ENCODE data around the gene HIC1. TPM values are rescaled to one million over a fixed set of nuclear protein-coding genes. Genes with fewer than 3 reads are reported as not detected.

HIC1 gene
- total RNA-seq, 2 experiments from 2014 or later = 0.19 to 0.32 TPM

DNA sequence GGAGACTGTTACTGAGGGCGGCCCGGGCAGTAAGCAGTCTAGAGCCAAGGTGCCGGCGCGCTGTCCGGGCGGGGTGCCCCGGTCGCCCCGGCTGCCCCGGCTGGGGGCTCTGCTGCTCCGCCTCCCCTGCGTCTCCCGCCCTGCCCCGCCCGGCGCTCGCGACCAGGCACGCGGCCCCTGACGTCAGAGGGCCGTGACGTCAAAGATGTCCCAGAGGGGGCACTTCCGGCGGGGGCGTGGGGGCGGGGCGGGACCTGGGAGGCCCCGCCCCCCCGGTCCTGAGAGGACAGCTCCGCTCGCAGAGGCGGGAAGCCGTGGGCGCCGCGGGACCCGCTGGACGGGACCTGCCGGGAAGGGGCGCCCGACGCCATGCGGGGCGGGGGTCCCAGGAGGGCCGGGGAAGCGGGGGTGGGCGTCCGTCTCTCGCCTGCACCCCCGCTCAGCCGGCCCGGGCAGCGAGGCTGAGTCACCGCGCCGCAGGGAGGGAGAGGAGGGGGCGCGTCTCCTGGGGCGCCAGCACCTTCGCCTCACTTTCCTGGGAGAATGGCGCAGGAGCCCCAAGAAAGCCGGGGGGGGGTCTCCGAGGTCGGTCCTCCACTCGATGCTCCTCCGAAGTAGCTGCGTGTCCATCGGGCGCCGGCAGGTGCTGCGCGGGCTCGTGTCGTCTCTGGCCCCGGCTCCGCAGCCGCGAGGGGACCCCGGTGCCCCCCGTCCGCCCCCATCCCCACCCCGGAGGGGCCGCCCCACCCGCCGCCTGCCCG is 4.4 kb upstream of the HIC1 start:
- POLR2A ChIA-PET = no interaction called here
- TF ChIP-seq, protein P1, sequence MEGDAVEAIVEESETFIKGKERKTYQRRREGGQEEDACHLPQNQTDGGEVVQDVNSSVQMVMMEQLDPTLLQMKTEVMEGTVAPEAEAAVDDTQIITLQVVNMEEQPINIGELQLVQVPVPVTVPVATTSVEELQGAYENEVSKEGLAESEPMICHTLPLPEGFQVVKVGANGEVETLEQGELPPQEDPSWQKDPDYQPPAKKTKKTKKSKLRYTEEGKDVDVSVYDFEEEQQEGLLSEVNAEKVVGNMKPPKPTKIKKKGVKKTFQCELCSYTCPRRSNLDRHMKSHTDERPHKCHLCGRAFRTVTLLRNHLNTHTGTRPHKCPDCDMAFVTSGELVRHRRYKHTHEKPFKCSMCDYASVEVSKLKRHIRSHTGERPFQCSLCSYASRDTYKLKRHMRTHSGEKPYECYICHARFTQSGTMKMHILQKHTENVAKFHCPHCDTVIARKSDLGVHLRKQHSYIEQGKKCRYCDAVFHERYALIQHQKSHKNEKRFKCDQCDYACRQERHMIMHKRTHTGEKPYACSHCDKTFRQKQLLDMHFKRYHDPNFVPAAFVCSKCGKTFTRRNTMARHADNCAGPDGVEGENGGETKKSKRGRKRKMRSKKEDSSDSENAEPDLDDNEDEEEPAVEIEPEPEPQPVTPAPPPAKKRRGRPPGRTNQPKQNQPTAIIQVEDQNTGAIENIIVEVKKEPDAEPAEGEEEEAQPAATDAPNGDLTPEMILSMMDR (conservative IDR thresholded peaks at IDR 0.05; ENCODE audit: low read length) = no peak
- no peak for TF ChIP-seq EZH2phosphoT487 (IDR thresholded peaks at IDR 0.05; ENCODE audit: borderline replicate concordance, low read depth, low read length)
- Histone ChIP-seq H3K9me3 (ENCODE audit: low read length) (no peaks in the 10 kb centered on the region), H3K4me2 (ENCODE audit: low read length) (peak overlapping the region; percentile 72), H3K36me3 (ENCODE audit: insufficient read depth, low read length) (no peaks in the 10 kb centered on the region), H3K4me3 (ENCODE audit: low read depth, low read length, poor library complexity, severe bottlenecking) (peak overlapping the region; percentile 63), H3K79me2 (ENCODE audit: insufficient read depth, low read depth, low read length) (no peaks in the 10 kb centered on the region), H3K4me1 (ENCODE audit: insufficient read depth, low read length, poor library complexity, severe bottlenecking) (peaks cover 26% of the 10 kb centered on the region), H3K9me2 (ENCODE audit: insufficient read depth, low read length) (no peaks in the 10 kb centered on the region), H2AFZ (ENCODE audit: low read length) (no peak overlapping the region), H3K27ac (ENCODE audit: low read depth, low read length, poor library complexity, severe bottlenecking) (no peak overlapping the region), H4K20me1 (ENCODE audit: insufficient read depth, low read length) (no peaks in the 10 kb centered on the region)
- CTCF ChIA-PET (ENCODE audit: unreplicated experiment) = interaction anchor here (0.6 kb wide), 2 partner anchors 18 to 1631 kb away, joined by 3 to 4 read pairs; no protein-coding TSS in a partner anchor
- BruUV-seq (replicated peaks) = no TSS peak
- DNase-seq (ENCODE audit: low spot score) = peak; percentile 37
- intact Hi-C loops (cut with micrococcal nuclease; ENCODE audit: unreplicated experiment) = loop anchor here (5.0 kb wide), 1 partner anchor 287 kb away; the partner anchor contains the start of genes SGSM2 and TSR1

DNA sequence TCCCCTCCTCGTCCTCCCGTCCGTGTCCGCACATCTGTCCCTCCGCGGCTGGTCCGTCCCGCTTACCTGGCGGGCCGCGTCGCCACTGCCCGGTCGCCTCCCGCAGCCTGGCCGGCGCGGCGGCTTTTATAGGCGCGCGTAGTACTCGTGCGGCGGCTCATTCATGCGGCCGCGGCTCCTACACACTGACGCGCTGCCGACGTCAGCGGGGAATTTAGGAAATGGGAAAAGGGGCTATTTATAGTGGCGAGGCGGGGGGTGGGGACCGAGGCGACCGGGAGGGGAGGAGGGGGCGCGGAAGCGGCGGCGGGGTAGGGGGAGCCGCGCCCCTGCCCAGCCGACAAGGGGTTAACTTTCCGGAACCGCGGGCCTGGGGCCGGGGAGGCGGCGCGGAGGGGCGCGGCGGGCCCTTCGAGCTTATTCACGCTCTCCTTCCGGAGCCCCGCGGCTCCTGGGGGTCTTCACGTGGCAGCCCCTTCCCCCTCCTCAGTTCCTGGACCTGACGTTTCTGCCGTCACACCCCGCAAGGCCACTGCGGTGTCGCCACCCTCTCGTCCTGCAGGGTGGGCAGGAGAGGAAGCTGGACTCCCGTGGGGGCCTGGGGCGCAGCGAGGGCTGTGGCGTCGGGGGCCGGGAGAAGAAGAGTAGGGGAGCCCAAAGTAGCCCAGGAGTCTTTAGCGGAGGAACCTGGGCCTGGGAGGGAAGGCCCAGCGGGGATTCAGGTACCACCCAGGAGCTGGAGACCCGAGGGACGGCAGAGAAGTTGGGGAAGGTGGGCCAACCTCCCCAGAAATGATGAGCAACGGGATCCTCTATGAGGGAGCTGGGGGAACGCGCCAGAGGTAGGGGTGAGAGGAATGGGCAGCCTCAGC is 3.6 kb upstream of the HIC1 start:
- BruUV-seq (replicated peaks) = no TSS peak
- Histone ChIP-seq H2AFZ (ENCODE audit: low read length) (no peak overlapping the region), H3K36me3 (ENCODE audit: insufficient read depth, low read length) (no peaks in the 10 kb centered on the region), H3K9me2 (ENCODE audit: insufficient read depth, low read length) (no peaks in the 10 kb centered on the region), H3K9me3 (ENCODE audit: low read length) (no peaks in the 10 kb centered on the region), H4K20me1 (ENCODE audit: insufficient read depth, low read length) (no peaks in the 10 kb centered on the region), H3K79me2 (ENCODE audit: insufficient read depth, low read depth, low read length) (no peaks in the 10 kb centered on the region), H3K27ac (ENCODE audit: low read depth, low read length, poor library complexity, severe bottlenecking) (no peak overlapping the region), H3K4me2 (ENCODE audit: low read length) (peak overlapping the region; percentile 72; the same call in 1 of the 2 replicates), H3K4me1 (ENCODE audit: insufficient read depth, low read length, poor library complexity, severe bottlenecking) (peaks cover 31% of the 10 kb centered on the region), H3K4me3 (ENCODE audit: low read depth, low read length, poor library complexity, severe bottlenecking) (no peak overlapping the region)
- intact Hi-C loops (cut with micrococcal nuclease; ENCODE audit: unreplicated experiment) = loop anchor here (5.0 kb wide), 1 partner anchor 286 kb away; the partner anchor contains the start of genes SGSM2 and TSR1
- DNase-seq (ENCODE audit: low spot score) = no peak
- ChIA-PET CTCF (ENCODE audit: unreplicated experiment) (interaction anchor here (0.6 kb wide), 2 partner anchors 19 to 1632 kb away, joined by 3 to 4 read pairs; no protein-coding TSS in a partner anchor), POLR2A (no interaction called here)
- TF ChIP-seq, protein P1 (conservative IDR thresholded peaks at IDR 0.05; ENCODE audit: low read length) = no peak
- TF ChIP-seq EZH2phosphoT487 (IDR thresholded peaks at IDR 0.05; ENCODE audit: borderline replicate concordance, low read depth, low read length) = no peak

All from OCI-LY7 (cell line).